AG09319 (cell line): ENCODE data around the gene ELL.

ENCODE experiments used
- DNase-seq: peaks from one replicate; pipeline ENCODE4 v3.0.0-alpha.2; 2010; ENCODE audit warnings: low read depth; ENCODE audit errors: extremely low read depth
- CTCF ChIP-seq: IDR thresholded peaks from 2 replicates; pipeline ENCODE4 v1.5.1; 2011; ENCODE audit warnings: low read depth, mild to moderate bottlenecking, inconsistent platforms, low read length, moderate library complexity

Gene ELL

DNA sequence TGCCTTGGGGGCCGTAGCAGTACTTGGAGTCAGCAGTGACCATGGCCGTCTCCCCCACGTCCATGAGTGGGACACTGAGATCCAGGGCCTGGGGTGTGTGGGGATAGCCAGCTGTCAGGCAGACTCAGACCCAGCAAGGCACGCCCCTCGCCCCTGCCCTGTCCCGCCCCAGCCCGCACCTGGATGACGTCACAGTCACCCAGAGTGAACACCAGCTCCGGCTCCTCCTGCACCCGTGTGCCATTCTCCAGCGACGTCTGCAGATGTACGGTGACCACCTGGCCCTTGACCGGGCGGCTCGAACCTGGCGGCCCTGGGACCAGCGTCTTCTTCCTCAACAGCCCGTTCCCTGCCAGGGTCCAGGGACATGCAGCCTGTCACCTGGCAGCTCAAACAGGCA lies 17.5 kb upstream of the ELL start:
- no peak for TF ChIP-seq CTCF
- no peak for DNase-seq

DNA sequence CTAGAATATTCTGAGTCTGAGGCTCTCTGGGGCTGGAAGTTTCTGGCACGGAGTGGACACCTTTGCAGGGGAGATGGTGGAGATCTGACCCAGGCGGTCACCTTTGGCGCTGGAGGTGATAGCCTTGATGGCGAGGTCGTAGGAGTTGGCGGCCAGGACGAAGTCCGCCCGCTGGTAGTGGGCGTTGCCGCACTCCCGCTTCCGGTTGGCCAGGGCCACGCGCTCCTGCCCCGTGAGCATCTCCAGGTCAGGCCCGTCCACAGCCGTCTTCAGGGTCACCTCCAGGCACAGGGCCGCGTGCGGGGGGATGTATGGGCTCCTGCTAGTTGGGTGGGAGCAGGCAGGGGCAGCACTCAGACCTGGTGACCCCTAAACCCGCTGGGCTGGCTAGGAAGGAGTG lies 16.2 kb upstream of the ELL start:
- TF ChIP-seq CTCF = no peak
- DNase-seq = no peak

DNA sequence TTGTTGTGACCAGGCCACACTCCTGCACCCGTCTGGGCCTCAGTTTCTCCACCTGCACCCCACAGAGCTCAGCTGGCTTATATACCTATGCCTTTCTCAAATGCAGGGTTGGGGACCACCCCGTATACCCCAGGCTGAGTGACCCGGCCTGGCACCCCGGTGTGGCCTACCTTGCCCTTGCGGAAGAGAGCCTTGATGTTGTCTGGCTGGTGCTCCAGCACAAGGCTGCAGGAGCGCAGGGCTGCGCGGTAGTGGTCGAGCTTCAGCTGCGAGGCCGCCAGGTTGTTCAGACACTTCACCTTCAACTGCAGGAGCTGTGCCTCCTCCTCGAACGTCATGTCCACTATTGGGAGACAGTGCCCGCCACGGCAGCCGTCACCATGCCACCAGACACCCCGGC lies 15.6 kb upstream of the ELL start:
- no peak for DNase-seq
- no peak for TF ChIP-seq CTCF

- no peak for DNase-seq
- no peak for TF ChIP-seq CTCF
Measured at GRCh38 chr19:18536475-18536874, 14.6 kb upstream of the ELL start.

DNA sequence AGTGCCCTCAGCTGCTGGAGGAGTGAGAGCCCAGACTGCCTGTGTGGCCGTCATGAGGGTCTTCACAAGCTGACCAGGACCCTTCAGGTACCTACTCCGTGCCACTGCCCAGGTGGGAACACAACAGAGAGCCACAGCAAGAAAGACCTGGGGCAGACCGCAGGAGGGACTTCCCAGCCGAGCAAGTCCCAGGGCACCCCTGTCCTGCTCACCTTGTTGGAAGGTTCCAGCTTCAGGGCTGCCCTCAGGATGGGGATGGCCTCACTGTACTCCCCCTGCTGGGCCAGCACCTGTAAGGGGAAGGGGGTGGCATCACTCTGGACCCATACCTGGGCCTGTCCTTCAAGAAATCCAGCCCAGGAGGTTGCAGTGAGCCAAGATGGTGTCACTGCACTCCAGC lies 11.2 kb upstream of the ELL start:
- no peak for DNase-seq
- TF ChIP-seq CTCF = no peak

GRCh38 chr19:18532168-18532890 lies 10.5 kb upstream of the ELL start:
- DNase-seq = no peak
- no peak for TF ChIP-seq CTCF

DNA sequence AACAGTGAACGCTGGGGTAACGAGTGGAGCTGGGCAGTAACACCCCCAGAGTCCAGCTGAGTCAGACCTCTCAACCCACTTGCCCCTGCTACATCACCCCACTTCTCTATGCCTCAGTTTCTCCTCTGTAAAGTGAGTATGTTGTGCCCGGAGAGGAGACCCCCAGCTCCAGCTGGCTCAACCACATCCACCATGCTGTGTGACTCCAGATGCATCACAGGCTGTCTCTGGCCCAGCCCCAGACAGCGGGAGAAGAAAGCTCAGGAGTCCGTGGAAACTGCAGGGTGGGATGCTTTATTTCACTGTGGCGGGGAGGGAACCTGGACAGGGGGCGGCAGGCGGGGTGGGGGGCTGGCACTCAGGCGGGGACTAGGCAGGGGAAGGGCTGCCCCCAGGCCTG lies 9.6 kb upstream of the ELL start:
- no peak for TF ChIP-seq CTCF
- no peak for DNase-seq
